NCI-H2107 (cell line): Measurements from ENCODE around the gene METTL23.
"Not testable (repeated sequence)": the region's sequence is repeated elsewhere in the genome, so short reads cannot be mapped to it uniquely, and the experiment has no call there.

Experiments
- DNase-seq: peaks from one replicate; lab custom pipeline; 2025; lab: John Stamatoyannopoulos, UW

The METTL23 gene

GRCh38 chr17:76713765-76714164 is 12.9 kb upstream of the METTL23 start:
- DNase-seq: no peak

GRCh38 chr17:76714336-76714735 is 12.3 kb upstream of the METTL23 start:
- no peak for DNase-seq

- no peak for DNase-seq
Measured at GRCh38 chr17:76714822-76715495, 11.7 kb upstream of the METTL23 start.

GRCh38 chr17:76715496-76715830 is 11.2 kb upstream of the METTL23 start:
- no peak for DNase-seq

GRCh38 chr17:76716146-76716838 is 10.3 kb upstream of the METTL23 start:
- no peak for DNase-seq

- no peak for DNase-seq
Measured at GRCh38 chr17:76716839-76717215, 9.8 kb upstream of the METTL23 start.

GRCh38 chr17:76718516-76718915 is 8.1 kb upstream of the METTL23 start:
- no peak for DNase-seq

GRCh38 chr17:76720211-76720610 is 6.4 kb upstream of the METTL23 start:
- DNase-seq: no peak

GRCh38 chr17:76720941-76721340 is 5.7 kb upstream of the METTL23 start:
- no peak for DNase-seq

- DNase-seq: no peak
Measured at GRCh38 chr17:76721463-76721862, 5.2 kb upstream of the METTL23 start.

- no peak for DNase-seq
Measured at GRCh38 chr17:76722279-76722678, 4.4 kb upstream of the METTL23 start.

- not testable (repeated sequence) for DNase-seq
Measured at GRCh38 chr17:76722977-76723376, 3.7 kb upstream of the METTL23 start.

- no peak for DNase-seq
Measured at GRCh38 chr17:76723812-76724211, 2.8 kb upstream of the METTL23 start.

GRCh38 chr17:76725580-76726230 is 934 bp upstream of the METTL23 start:
- DNase-seq: no peak

- peak; percentile 92 for DNase-seq
Measured at GRCh38 chr17:76726231-76726775, 336 bp upstream of the METTL23 start, which contains the start of gene JMJD6. TSS of gene JMJD6 (minus strand) at chr17:76726606. CDS start at chr17:76726475, 131 bp downstream.

GRCh38 chr17:76727745-76728456 is 1.3 kb downstream of the METTL23 start:
- DNase-seq: no peak

GRCh38 chr17:76731800-76732733 is 5.4 kb downstream of the METTL23 start:
- not testable (repeated sequence) for DNase-seq

- DNase-seq: no peak
Measured at GRCh38 chr17:76732734-76733617, 6.3 kb downstream of the METTL23 start.

GRCh38 chr17:76733618-76733957 is 6.9 kb downstream of the METTL23 start:
- DNase-seq: no peak
